ENCODE results near the gene NEB. TPM values are rescaled to one million over a fixed set of nuclear protein-coding genes. Genes with fewer than 3 reads are reported as not detected.

NEB gene
- total and polyA plus RNA-seq, 2 of the 13 experiments (the other 11 are each of a cell fraction or from before 2014, with no cell fraction given), result 0.21 to 0.24 TPM

DNA sequence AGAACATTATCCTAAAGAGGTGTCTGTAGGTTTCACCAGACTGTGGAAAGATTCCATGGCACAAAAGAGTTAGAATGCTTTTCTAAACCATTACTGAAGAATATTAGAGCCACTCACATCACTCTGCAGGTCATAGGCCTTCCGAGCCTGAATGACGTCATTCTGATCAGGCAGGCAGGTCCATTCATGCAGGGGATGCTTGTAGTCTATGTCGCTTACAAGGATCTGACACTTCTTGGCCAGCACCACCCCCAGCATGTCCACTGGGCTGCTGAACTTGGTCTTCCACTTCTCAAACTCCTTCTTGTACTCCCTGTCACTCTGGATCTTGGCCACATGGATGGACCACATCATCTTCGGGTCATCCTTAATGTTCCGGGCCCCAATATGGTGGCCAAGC lies 120.1 kb downstream of the NEB start:
- in situ Hi-C loops (cut with HindIII; ENCODE audit: extremely low pct_ligation_motif_present, low pct_unique_long_range_greater_than_20kb), result no loop called here
- no TSS peak for BruUV-seq (replicated peaks)
- WGBS (ENCODE audit: low lambda C conversion rate), result 80% methylated on average over 5 of the region's 5 CpGs
- TF ChIP-seq ZNF318 (CRISPR knock-in tag; IDR thresholded peaks at IDR 0.05) (no peak), ATF7 (IDR thresholded peaks at IDR 0.05) (peak; percentile 99), ATF7 (CRISPR knock-in tag; IDR thresholded peaks at IDR 0.05) (no peak), RARA (CRISPR knock-in tag; IDR thresholded peaks at IDR 0.05) (no peak), TBX3 (IDR thresholded peaks at IDR 0.05; ENCODE audit: borderline replicate concordance) (no peak), ZNF24 (IDR thresholded peaks at IDR 0.05) (no peak), NFIC (IDR thresholded peaks at IDR 0.05; ENCODE audit: low read length) (no peak), CREB1 (IDR thresholded peaks at IDR 0.05) (peak; percentile 93), CREB1 (CRISPR knock-in tag; IDR thresholded peaks at IDR 0.05) (no peak), ZNF407 (CRISPR knock-in tag; IDR thresholded peaks at IDR 0.05; ENCODE audit: not compliant biosample characterization) (no peak)

More for the DNA sequence above, 120.1 kb downstream of the NEB start:
- no peak for ATAC-seq
- Histone ChIP-seq H3K79me2 (ENCODE audit: insufficient read depth, low read length) (no peaks in the 10 kb centered on the region), H3K36me3 (replicated peaks in 1 of 2; ENCODE audit: control insufficient read depth in 1 of 2, insufficient read depth in 2 of 2, low read length in 2 of 2) (no peaks in the 10 kb centered on the region), H2AFZ (ENCODE audit: low read length) (no peak overlapping the region), H3K27ac (ENCODE audit: extremely low read length, insufficient read depth, low read length) (no peak overlapping the region), H3K4me3 (replicated peaks in 1 of 3; ENCODE audit: insufficient read depth in 1 of 3, low read depth in 2 of 3, low read length in 3 of 3) (no peak overlapping the region), H4K20me1 (ENCODE audit: insufficient read depth, low read length) (no peaks in the 10 kb centered on the region), H3K27me3 (ENCODE audit: control insufficient read depth in 1 of 2, insufficient read depth in 2 of 2, low read length in 2 of 2) (no peaks in the 10 kb centered on the region), H3K9me3 (ENCODE audit: low read length) (no peaks in the 10 kb centered on the region), H3K9ac (ENCODE audit: insufficient read depth, low read depth, low read length) (no peak overlapping the region), H3K4me1 (ENCODE audit: insufficient read depth, low read length) (peaks cover 3% of the 10 kb centered on the region), H3K4me2 (ENCODE audit: low read depth, low read length) (no peak overlapping the region)
- DNase-seq (ENCODE audit: low spot score), result no peak
- intact Hi-C loops (cut with micrococcal nuclease; ENCODE audit: unreplicated experiment), result no loop called here
- FAIRE-seq, result no peak
- ChIA-PET CTCF (ENCODE audit: low intra/inter-chr PET ratio, low total read pairs) (interaction anchor here (1.0 kb wide), 1 partner anchor 411 kb away, joined by 3 read pairs; no protein-coding TSS in a partner anchor), POLR2A (no interaction called here)
